HTERT RPE-1 (cell line): ENCODE data around the gene PLEKHA6.

ENCODE experiments used
- in situ Hi-C: fragments of 300-500 bp; cut with MboI; formaldehyde crosslinking; loops from 4 replicates; pipeline ENCODE4 v1.14.3; 2020; ENCODE audit warnings: low sequenced_read_pairs

Gene PLEKHA6

DNA sequence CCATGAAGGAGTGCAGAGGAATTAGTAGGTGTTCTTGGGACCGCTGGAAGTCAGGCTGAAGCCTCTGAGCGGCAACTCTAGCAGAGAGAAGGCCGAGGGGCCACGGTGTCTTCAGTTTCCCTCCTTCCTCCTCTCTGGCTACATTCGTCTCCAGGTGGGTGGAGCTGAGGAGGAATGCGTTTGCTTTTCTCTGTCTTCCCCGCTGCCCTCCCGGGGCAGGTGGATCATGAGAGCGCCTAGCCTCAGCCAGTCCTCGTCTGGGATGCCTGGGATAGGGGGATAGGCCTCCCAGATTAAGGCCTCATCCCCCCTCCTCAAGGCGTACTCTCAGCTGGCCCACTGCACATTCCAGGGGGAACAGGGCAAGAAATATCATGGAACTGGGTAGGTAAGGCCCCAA is 138.5 kb downstream of the PLEKHA6 start:
- in situ Hi-C loops: no loop called here

DNA sequence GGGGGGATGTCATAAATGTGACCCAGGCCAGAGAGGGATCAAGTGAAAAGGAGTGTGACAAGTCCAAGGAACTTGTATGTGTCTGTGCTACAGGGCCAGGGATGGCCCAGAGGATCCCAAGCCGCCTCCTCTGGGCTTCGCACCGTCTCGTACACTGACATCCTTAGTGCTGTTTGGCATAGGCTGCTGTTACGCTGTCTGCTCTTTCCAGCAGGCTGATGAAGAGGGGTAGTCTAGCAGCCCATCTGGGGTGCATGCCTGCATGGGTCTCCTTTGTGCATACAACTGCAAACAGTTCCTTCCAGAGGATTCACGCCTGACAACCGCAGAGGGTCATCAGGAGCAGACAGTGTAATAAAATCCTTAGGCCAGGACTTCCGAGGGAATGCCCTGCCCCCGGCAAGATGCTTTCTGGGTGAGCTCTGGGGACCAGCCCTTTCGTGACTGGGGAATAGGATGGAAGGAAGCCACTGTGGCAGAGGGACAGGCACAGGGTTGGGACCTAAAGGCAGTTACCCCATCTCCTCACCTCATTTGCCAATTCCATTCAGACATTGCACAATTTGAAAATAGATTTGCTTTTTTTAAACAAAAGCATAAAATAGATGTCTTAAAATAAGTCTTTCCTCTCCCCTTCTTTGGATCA is 139.6 kb downstream of the PLEKHA6 start:
- in situ Hi-C loops: no loop called here

DNA sequence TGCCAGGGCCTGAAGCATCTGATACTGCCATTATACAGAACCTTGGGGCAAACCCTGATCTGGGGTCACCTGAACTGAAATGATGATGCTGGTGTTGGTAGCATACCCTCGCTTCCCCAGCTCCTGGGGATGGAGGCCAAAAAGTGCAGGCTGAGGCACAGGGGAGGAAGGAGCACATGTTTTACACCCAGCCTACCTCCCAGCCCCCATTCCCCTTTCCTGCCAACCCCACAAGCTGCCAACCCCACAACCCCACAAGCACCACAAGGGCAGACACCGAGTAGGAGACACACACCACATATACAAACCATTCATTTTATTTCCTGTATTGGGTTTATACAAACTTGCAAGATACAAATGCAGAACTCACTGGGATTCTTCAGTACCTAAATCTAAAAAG is 141.2 kb downstream of the PLEKHA6 start:
- in situ Hi-C loops: no loop called here

DNA sequence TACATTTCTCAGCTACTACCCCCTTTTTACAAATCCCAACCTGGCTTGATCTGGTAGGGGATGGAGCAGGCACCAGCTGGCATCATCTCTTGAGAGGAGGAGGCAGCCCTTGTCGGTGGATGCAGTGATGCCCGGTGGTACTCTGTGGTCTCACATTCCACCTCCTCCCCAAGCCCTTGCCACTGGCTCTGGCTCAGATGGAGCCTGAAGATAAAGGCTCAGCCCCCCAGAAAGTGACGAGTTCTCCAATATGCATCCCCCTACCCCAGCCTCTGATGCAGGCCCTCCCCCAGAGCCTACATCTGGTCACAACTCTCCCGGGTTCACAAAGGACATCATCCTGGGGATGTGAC is 142.1 kb downstream of the PLEKHA6 start:
- in situ Hi-C loops: no loop called here

DNA sequence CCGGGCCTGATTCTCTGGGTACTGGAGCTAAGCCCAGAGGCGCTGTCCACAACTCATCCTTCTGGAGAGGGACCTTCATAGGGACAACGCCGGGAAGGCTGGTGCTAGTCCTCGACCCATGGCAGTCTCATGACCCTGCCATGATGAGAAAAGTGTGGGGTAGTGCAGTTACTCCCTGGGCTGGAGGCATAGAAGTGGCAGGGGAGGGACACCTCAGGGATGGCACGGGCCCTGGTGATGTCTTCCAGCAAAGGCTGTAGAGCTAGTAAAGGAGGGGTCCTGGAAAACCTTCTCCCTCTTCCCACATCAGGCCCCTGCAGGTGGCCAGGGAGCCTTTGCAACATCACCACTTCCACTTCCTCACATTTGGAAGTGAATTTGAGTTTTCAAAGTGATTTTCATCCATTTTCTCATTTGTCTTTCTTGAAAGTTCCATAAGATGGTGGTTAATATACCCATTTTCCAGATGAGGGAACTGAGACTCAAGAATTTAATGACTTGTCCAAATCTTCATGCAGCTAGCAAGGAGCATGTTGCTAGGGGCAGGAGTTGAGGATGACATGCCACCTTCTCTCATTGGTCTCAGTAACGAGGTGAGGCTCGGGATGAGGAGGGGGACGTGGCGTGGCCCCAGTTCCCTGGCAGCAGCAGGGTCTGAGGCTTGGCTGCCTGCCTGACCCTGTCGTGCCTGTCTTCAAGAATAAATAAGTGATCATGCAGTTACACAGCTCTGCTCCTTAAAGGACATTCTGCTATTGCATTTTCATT is 142.7 kb downstream of the PLEKHA6 start:
- in situ Hi-C loops: no loop called here

DNA sequence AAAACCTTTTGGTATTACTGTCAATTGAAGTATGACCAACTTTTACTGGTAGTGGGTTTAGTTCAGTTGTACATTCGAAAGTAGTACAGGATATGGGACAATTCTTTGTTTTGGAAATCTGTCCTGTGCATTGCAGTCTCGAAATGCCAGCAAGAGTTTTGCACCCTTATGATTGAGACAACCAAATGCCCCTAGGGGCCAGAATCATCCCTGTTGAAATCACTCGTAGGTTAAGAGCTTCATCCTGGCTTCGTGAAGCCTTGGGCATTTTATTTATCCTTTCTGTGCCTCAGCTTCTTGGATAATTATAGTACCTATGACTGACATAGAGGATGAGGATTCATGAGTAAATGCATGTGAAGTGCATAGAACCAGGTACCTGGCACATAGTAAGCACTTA is 143.5 kb downstream of the PLEKHA6 start:
- in situ Hi-C loops: no loop called here

DNA sequence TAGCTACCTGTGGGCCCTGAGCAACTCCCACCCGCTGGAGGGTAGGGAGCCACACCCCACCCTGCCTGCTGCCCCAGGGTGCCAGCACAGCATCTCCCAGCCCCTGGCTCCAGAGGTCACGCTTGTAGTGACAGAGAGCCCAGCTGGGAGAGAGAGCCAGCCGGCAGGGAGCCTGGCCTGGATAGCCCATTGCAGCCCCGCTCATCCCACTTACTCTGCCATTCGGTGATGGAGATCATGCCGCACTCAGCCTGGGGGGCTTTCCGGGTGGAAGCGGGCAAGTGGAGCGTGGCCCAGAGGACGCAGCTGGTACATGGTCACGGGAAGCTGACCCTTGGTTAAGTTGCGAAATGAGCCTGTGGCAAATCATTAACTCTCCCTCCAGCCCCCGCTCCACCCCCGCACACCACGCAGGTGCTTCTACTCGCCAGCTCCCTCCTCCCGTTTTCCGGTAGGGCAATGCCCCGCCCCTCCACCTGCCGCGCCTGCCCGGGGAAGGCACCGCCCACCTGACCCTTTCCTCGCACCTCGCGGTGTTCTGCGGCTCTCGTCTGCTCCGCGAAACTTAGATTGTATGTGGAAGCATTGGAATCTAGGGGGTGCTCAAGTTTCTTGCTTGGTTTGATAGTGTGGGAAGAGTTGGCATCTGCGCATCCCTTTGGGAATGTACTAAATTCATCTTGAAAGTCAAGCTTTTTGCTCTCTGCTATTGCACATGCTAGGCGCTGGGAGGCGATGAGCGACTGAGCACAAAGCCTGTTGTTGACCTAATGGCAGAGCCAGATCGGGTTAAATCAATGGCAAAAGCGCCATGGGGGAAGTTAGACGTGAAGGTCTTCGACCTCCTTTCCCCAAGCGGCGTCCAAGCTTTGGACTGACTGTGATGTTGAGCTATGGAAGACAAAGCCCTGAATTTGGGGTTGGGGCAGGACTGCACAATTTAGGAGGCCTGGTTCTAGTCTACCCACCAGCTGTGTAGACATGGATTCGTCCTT is 145.8 kb downstream of the PLEKHA6 start, which contains the start of gene GOLT1A:
Gene GOLT1A, minus strand, starts transcription at position 321 of the 995 bp plus-strand sequence. Its CDS starts 82 bp downstream, at position 239.
- in situ Hi-C loops: no loop called here

DNA sequence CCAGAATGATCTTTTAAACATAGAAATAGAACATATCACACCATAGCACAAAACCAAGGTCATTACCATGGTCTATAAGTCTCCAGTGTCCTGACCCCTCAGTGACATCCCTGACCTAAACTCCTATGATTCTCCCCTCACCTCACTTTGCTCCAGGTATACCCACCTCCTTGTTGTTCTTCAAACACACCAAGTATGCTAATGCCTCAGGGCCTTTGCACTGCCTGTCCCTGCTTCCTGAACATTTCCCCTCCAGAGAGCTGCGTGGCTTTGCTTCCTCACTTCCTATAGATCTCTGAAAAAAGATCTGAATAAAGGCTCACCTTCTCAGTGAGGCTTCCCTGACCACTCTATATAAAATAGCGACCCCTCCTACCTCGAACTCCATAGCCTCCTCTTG is 147.0 kb downstream of the PLEKHA6 start:
- in situ Hi-C loops: no loop called here

DNA sequence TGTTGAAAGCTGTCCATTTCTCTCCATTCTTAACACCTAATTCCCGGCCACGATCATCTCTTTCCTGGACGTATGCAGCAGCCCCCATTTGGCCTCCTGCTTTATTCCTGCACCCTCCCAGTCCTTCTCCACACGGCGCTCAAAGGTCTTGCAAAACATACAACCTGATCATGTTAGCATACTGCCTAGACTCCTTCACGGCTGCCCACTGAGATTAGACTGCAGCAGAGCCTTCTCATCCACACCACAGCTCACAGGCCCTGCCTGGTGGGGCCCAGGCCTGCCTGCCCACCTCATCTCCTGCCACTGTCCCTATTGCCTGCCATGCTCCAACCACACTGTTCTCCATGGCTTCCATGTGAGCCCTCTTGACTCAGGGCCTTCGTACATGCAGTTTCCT is 148.7 kb downstream of the PLEKHA6 start:
- in situ Hi-C loops: no loop called here

DNA sequence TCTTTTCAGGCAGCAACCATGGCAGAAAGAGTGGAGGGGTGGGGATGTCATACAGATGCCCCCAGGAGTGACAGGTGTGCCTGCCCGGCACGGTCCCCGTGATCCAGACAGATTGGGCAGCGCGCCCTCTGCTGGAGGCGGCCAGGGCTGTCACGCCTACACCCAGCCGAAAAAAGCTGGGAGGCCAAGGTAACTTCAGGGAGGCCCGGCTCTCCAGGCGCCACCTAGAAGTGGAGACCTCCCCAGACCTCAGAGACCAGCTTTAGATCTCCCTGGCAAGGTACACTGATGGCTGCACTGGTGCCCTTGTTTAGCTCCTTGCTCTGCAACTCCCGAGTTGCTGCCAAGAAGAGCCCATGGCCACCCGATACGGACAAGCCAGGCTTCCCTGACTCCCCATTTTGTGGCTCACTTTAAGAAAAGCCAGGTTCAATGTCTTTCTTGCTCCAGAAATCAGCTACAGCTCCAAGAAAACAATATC is 152.6 kb downstream of the PLEKHA6 start:
- in situ Hi-C loops: no loop called here

DNA sequence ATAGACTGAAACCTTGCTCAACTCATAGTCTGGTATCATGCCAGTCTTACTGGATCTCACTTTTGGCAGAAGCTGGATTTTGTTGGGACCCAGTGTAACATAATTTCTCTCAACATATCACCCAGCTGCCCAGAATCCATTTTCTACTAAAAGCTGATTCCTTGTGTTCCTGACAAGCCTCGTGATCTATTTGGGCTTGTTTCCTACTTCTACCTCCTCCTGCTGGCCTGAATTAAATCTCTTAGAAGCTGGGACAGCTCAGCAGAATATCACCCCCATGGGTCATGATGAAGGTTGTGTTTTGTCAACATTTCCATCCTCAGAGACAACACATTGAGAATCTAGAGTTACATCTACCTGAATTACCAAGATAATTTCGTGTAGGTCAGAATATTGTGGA is 153.6 kb downstream of the PLEKHA6 start:
- in situ Hi-C loops: no loop called here

DNA sequence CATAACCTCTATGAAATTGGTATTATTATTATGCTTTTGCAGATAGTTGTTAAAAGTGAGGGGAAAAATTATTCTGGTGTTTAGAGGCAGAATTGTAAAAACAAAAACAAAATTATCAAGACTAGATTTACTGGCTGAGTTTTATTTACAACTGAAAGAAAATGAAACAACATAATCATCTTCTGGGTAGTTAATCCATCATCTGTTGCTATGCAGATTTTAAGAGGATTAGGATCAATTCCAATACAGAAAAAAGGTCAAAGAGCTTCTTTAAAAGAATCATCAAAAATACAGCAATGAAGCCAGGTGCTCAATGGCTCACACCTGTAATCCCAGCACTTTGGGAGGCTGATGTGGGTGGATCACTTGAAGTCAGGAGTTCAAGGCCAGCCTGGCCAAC is 154.2 kb downstream of the PLEKHA6 start:
- in situ Hi-C loops: no loop called here

DNA sequence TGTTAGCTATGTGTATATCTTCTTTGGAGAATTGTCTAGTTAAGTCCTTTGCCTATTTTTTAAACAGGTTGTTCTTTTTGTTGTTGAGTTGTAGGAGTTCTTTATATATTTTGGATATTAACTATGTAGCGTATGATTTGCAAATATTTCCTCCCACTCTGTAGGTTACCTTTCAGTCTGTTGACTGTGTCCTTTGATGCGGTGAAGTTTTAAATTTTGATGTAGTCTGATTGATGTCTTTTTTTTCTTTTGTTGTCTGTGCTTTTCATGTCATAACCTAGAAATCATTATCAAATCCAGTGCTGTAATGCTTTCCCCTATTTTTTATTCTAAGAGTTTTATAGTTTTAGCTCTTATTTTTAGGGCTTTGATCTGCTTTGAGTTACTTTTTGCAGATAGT is 154.8 kb downstream of the PLEKHA6 start:
- in situ Hi-C loops: no loop called here

DNA sequence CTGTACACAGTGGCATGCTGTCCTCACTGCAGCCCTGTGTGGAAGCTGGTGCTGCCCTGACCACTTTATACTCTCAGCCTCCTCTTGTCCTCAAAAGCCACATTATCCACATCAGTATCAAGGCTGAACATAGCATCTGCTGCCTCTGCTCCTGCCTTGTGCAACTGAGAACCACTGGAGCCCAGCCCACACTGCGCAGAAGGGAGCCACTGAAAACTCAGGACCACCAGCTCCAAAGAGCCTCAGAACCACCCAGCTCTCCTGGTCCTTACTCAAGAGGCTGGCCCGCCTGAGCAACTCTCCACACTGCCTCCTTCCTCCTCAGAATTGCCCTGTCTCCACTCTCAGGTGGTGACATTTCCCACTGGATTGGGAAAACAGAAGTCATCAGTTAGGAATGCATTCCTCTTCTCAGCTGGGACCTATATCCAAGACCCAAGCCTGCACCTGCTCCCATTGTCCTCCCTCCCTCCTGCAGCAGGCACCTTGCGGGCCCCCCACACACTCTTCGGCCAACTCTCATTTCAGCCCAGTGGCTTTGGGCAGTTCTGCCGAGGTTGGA is 156.4 kb downstream of the PLEKHA6 start:
- in situ Hi-C loops: no loop called here

DNA sequence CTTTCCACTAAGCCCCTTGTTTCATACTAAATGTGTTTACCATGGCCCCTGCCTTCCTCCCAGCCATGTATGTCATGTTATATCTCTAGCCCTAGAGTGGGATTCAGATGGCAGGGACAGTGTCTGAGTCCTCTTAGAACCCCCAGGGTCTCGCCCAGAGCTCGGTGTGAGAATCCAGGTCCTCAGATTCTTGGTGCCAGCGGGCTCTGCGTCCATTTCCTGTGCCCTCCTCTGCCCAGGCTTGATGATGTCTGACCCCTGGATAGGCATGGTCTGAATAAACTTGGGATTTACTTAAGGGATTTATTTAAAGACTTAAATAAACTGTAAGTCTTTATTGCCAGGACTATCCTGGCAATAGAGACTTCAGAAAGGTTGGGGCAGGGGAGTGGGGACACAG is 157.2 kb downstream of the PLEKHA6 start:
- in situ Hi-C loops: no loop called here

DNA sequence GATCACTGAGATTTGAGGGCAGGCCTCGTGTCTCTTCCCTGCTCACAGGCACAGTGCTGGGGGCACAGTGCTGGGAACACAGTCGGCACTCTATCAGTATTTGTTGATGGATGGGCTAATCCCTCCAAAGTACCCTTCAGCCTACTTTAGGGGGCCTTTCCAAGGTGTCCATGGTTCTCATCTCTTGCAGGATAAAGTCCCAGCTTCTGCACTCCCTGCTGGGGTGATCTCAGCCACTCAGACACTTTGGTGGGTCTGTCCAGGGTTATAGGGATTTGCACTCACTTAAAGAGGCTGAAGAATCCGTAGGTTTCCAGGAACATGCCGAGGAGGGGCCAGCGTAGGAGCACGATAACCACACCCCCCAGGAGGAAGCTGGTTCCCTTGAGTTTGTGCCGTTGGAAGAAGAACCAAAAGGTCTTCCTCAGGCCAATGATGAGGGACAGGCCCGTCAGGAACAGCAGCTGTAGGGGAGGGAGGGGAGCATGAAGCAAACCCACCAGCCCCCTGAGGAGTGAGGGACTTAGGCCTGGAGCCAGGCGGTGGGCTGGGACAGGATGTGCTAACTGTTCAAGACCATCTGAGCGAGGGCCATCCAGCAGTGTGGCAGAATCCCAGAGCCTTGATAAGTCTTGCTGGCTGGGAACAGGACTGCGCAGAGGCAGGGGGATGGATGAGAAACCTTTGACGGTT is 158.2 kb downstream of the PLEKHA6 start:
- in situ Hi-C loops: no loop called here

DNA sequence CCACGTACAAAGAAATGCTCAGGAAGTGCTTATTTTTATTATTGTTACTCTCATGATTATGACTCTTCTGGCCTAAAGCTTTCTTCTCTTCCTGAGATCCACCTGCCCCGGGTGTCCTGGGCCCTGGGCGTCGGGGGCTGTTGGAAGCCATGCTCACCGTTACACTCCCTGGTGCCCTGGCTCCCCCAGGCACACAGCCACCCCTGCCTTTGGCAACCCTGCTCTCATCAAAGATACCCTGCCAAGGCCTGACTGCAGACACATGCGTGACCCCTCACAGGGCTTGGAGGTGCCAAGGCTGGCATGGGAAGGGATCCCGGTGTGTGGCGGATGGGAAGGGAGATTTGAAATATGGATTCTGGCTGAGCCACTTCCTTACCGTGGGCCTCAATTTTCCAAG is 160.2 kb downstream of the PLEKHA6 start:
- in situ Hi-C loops: no loop called here

DNA sequence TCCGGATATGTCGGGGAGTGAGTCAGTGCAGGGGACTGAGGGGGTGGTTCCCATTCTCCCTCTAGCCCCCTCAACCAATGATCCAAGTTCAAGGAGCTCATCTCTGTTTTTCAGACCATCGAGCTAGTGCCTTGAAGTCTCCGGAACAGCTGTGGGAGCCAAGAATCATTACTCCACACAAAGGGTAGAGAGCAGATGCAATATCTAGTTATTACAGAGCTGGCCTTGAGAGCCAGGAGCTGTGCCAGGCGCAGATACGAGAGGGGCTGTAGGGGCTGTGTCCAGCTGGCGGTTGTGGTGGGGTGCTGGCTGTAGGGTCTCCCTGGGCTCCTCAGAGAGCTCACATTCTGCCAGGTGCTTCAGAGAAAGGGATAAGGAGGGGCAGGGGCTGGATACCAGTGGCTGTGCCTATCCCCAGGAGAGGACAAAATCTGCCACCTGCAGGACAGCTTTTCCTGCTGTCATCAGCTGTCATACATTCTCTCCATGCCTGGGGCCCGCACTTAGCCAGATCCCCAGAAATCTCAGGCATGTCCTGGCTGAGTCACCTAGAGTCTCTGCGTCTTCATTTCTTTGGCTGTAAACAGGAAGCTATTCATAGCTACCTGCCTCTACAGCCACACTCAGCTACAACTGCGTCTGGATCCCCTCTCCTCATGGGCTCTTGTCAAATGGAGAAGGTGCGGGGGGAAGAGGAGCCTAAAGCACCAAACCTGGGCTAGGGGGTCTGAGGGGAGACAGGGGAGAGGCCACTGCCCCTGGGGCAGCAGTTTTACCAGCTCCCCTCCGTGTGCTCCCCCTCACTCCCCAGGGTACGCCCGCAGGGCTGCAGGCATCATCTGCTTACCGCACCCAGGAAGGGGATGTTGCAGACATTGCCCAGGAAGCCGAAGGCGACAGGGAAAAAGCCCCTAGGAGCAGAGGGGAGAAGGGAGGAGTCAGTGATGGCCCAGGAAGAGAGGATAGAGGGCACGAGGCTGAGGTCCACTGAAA is 161.1 kb downstream of the PLEKHA6 start:
- in situ Hi-C loops: no loop called here

DNA sequence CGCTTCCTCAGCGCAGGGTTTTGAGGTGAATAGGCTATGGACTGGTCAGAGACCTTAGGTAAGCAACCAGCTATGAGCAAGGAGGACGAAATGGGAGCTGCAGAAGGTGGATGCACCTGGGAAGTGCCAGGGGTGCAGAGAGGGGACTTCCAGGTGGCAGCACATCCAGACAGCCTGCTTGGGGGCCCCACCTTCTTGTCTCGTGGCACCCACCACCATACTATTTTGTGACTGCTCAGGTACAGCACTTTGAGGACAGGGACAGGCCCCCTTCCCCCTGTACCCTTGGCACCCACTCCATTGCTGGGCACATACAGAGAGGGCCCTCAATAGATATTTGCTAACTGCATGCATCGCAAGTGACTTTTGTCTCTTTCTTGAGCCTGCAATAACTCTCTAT is 162.7 kb downstream of the PLEKHA6 start:
- in situ Hi-C loops: no loop called here
